Activated CD8-positive, alpha-beta T cell treated with anti-CD3 and anti-CD28 coated beads, Interleukin-2, amount 10 ng/mL, durations not matched to agents 7 days and 5 days (primary cell): ENCODE data around the gene IFI27L2. TPM values are rescaled to one million over a fixed set of nuclear protein-coding genes. Genes with fewer than 3 reads are reported as not detected.

ENCODE experiments used
- ATAC-seq: fragments of 150-1000 bp; cut with Tn5 transposase; one replicate; pipeline ENCODE4 v1.10.0; 2021; ENCODE audit warnings: moderate library complexity
- CTCF ChIA-PET: fragments of 350-600 bp; sonication (Branson Sonifier 250); formaldehyde crosslinking; loops from one replicate; lab custom pipeline; 2021; ENCODE audit warnings: antibody characterized with exemption; lab: Charles Lee
- POLR2A ChIA-PET: fragments of 350-600 bp; sonication (Branson Sonifier 250); formaldehyde crosslinking; loops from one replicate; lab custom pipeline; 2021; ENCODE audit warnings: antibody characterized with exemption; lab: Charles Lee
- DNase-seq: peaks from one replicate; pipeline ENCODE4 v3.0.0-alpha.2; 2020
- H3K27ac Mint-ChIP-seq: one replicate; pipeline ENCODE4 v1.8.0; 2021; ENCODE audit warnings: mild to moderate bottlenecking, mixed read lengths
- H3K27me3 Mint-ChIP-seq: one replicate; pipeline ENCODE4 v1.8.0; 2021; ENCODE audit warnings: low read depth, mixed read lengths
- H3K36me3 Mint-ChIP-seq: one replicate; pipeline ENCODE4 v1.8.0; 2021; ENCODE audit warnings: low read depth, mixed read lengths
- H3K4me1 Mint-ChIP-seq: one replicate; pipeline ENCODE4 v1.8.0; 2021; ENCODE audit warnings: low read depth, mixed read lengths
- H3K4me3 Mint-ChIP-seq: one replicate; pipeline ENCODE4 v1.8.0; 2021; ENCODE audit warnings: mild to moderate bottlenecking, mixed read lengths
- H3K9me3 Mint-ChIP-seq: one replicate; pipeline ENCODE4 v1.8.0; 2022; ENCODE audit warnings: mixed read lengths; ENCODE audit not compliant: insufficient read depth
- total RNA-seq, 2 experiments: library from RNA; stranded (reverse); gene quantifications; one replicate each; pipeline ENCODE4 v1.2.3, GENCODE V29; 2021

Gene IFI27L2
- total RNA-seq, 2 experiments from 2014 or later = 65.2 to 74.6 TPM

DNA sequence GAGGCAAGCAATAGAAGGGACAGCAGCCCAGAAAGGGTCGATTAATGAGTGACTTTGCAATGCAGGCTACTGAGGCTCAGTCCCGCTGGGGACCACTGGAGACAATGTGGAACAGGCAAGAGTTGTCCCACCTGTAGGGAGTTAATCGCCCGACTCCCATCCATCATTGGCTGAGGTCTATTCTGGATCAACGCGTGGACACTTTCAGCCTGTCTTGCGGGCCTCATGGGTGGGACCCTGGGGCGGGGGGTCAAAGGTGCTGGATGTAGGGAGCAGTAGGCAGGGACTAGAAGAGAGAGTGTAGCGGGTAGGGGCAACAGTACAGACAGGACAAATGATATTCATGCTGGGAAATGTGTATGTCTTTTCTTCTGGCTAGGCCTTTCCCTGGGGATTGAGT, 6.1 kb downstream of the IFI27L2 start:
- POLR2A ChIA-PET = no interaction called here
- peaks cover 9% of the 10 kb centered on the region for H3K36me3 Mint-ChIP-seq
- peaks cover under 1% of the 10 kb centered on the region for H3K4me1 Mint-ChIP-seq
- CTCF ChIA-PET = interaction anchor here (1.2 to 1.5 kb wide), 2 partner anchors 19 to 184 kb away, joined by 3 read pairs; no protein-coding TSS in a partner anchor
- no peak for ATAC-seq
- no peak overlapping the region for H3K4me3 Mint-ChIP-seq
- H3K27me3 Mint-ChIP-seq = peaks cover 10% of the 10 kb centered on the region
- DNase-seq = no peak
- peaks cover 16% of the 10 kb centered on the region for H3K9me3 Mint-ChIP-seq
- H3K27ac Mint-ChIP-seq = no peak overlapping the region

DNA sequence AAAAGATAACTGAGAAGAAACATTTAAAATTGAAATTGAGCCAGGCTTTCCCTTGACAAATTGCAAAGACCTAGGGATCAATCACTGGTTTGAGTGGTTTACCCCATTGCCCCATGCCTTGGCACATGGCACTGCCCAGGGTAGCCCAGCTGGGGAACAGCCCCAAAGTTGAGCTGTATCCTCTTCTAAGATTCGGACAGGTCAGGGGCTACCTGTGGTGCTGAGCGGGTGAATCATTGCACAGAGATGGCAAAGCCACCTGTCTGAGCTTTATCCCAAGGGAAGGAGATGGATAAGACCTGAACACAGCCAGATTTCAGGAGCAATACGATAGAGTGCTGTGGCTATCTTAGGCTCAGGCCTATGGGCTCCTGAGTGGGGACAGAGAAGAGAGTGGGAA, 7.0 kb downstream of the IFI27L2 start:
- ChIA-PET POLR2A (no interaction called here), CTCF (interaction anchor here (1.4 kb wide), 1 partner anchor 8 kb away, joined by 3 read pairs; no protein-coding TSS in a partner anchor)
- peaks cover 16% of the 10 kb centered on the region for H3K9me3 Mint-ChIP-seq
- no peak for ATAC-seq
- H3K4me3 Mint-ChIP-seq = no peak overlapping the region
- H3K27me3 Mint-ChIP-seq = peaks cover 10% of the 10 kb centered on the region
- H3K4me1 Mint-ChIP-seq = peaks cover 8% of the 10 kb centered on the region
- H3K27ac Mint-ChIP-seq = no peak overlapping the region
- H3K36me3 Mint-ChIP-seq = peaks cover 9% of the 10 kb centered on the region
- DNase-seq = no peak

GRCh38 chr14:94121485-94121884, 7.9 kb downstream of the IFI27L2 start:
- H3K4me3 Mint-ChIP-seq = no peak overlapping the region
- CTCF ChIA-PET = interaction anchor here (1.4 kb wide), 1 partner anchor 9 kb away, joined by 3 read pairs; no protein-coding TSS in a partner anchor
- H3K4me1 Mint-ChIP-seq = peaks cover 8% of the 10 kb centered on the region
- ATAC-seq (no peak), DNase-seq (no peak)
- no peak overlapping the region for H3K27ac Mint-ChIP-seq
- H3K27me3 Mint-ChIP-seq = peaks cover 10% of the 10 kb centered on the region
- H3K9me3 Mint-ChIP-seq = peaks cover 16% of the 10 kb centered on the region
- POLR2A ChIA-PET = no interaction called here
- peaks cover 5% of the 10 kb centered on the region for H3K36me3 Mint-ChIP-seq

- ATAC-seq (no peak), DNase-seq (no peak)
- CTCF ChIA-PET = no interaction called here
- Mint-ChIP-seq H3K4me1 (peaks cover 8% of the 10 kb centered on the region), H3K9me3 (peaks cover 16% of the 10 kb centered on the region), H3K27me3 (peaks cover 10% of the 10 kb centered on the region), H3K4me3 (no peak overlapping the region), H3K27ac (no peak overlapping the region), H3K36me3 (peaks cover 5% of the 10 kb centered on the region)
- POLR2A ChIA-PET = no interaction called here
These were observed 8.6 kb downstream of the IFI27L2 start for GRCh38 chr14:94120667-94121340.

DNA sequence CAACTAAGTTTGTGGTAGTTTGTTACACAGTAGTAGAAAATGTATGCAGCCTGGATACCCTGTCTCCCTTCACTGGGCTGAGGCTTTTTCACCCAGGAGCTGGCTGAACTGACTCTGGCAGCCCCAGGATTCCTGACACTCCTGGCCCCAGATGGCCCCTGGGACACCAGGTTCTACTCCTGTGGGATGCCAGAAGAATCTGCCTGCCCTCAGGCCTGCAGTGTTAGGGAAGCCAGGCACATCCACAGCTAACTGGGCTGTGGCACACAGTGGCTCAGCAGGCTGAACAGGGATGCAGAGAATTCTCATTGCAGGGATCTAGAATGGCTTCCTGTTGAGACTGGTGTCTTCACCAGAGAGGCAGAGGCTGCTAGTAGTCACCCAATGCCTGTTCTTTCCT, 10.3 kb downstream of the IFI27L2 start:
- Mint-ChIP-seq H3K9me3 (peaks cover 16% of the 10 kb centered on the region), H3K4me1 (peaks cover 22% of the 10 kb centered on the region), H3K4me3 (no peak overlapping the region), H3K27me3 (peaks cover 10% of the 10 kb centered on the region), H3K36me3 (peaks cover 5% of the 10 kb centered on the region), H3K27ac (no peak overlapping the region)
- CTCF ChIA-PET = interaction anchor here (1.4 kb wide), 1 partner anchor 18 kb away, joined by 3 read pairs; no protein-coding TSS in a partner anchor
- ATAC-seq = no peak
- no peak for DNase-seq
- POLR2A ChIA-PET = no interaction called here

- H3K4me3 Mint-ChIP-seq = no peak overlapping the region
- ATAC-seq (no peak), DNase-seq (no peak)
- peaks cover 5% of the 10 kb centered on the region for H3K36me3 Mint-ChIP-seq
- ChIA-PET POLR2A (no interaction called here), CTCF (interaction anchor here (0.8 to 2.0 kb wide), 2 partner anchors 18 to 23 kb away, joined by 3 to 6 read pairs; no protein-coding TSS in a partner anchor)
- peaks cover 16% of the 10 kb centered on the region for H3K9me3 Mint-ChIP-seq
- no peak overlapping the region for H3K27ac Mint-ChIP-seq
- H3K27me3 Mint-ChIP-seq = peaks cover 10% of the 10 kb centered on the region
- H3K4me1 Mint-ChIP-seq = peaks cover 26% of the 10 kb centered on the region
These were observed 11.5 kb downstream of the IFI27L2 start for GRCh38 chr14:94117856-94118255.

DNA sequence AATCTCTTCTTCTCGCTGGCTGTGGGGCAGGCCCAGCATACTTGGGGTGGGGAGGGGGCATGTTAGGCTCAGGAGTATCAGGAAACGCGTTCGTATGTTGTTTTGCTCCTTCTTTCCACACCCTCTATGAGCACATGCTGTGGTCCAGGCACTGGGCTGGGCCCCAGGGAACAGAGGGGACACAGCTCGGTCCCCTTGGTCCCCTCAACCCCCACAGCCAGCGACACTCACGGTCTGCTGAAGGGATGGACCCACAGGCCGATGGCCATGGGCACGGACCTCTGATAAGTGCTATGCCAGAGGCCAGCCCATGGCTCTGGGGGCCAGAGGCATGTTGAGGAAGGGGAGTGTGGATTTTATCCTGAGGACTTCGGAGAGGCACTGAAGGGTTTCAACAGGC, 12.7 kb downstream of the IFI27L2 start:
- H3K27me3 Mint-ChIP-seq = peaks cover 10% of the 10 kb centered on the region
- H3K4me1 Mint-ChIP-seq = peaks cover 38% of the 10 kb centered on the region
- no peak for DNase-seq
- ChIA-PET POLR2A (no interaction called here), CTCF (interaction anchor here (2.0 kb wide), 1 partner anchor 20 kb away, joined by 6 read pairs; no protein-coding TSS in a partner anchor)
- no peak overlapping the region for H3K4me3 Mint-ChIP-seq
- H3K9me3 Mint-ChIP-seq = peaks cover 11% of the 10 kb centered on the region
- ATAC-seq = no peak
- H3K27ac Mint-ChIP-seq = no peak overlapping the region
- H3K36me3 Mint-ChIP-seq = peaks cover 11% of the 10 kb centered on the region

DNA sequence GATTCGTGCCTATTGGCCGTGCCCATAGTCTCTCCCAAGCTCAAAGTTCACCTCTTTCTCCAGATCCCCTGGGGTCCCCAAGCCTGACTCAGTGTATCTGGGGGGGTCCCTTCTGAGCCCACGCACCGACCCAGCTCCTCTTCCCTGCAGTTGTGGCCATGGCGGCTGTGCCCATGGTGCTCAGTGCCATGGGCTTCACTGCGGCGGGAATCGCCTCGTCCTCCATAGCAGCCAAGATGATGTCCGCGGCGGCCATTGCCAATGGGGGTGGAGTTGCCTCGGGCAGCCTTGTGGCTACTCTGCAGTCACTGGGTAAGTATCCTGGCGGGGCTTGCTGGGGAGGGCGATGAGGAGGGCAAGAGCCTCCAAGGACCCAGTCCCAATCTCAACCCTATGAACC, 13.8 kb downstream of the IFI27L2 start:
- ChIA-PET CTCF (interaction anchor here (1.0 to 4.4 kb wide), 5 partner anchors 16 to 176 kb away, joined by 3 to 18 read pairs (median 4); no protein-coding TSS in a partner anchor), POLR2A (no interaction called here)
- no peak for DNase-seq
- H3K27me3 Mint-ChIP-seq = peaks cover 3% of the 10 kb centered on the region
- H3K4me3 Mint-ChIP-seq = no peak overlapping the region
- peaks cover 38% of the 10 kb centered on the region for H3K4me1 Mint-ChIP-seq
- peaks cover 6% of the 10 kb centered on the region for H3K9me3 Mint-ChIP-seq
- no peak for ATAC-seq
- peak overlapping the region; percentile 18 for H3K27ac Mint-ChIP-seq
- peaks cover 11% of the 10 kb centered on the region for H3K36me3 Mint-ChIP-seq

GRCh38 chr14:94115058-94115591, 14.3 kb downstream of the IFI27L2 start:
- Mint-ChIP-seq H3K36me3 (peaks cover 11% of the 10 kb centered on the region), H3K27ac (peak overlapping the region; percentile 18), H3K4me3 (no peak overlapping the region), H3K9me3 (peaks cover 6% of the 10 kb centered on the region), H3K27me3 (no peaks in the 10 kb centered on the region), H3K4me1 (peaks cover 41% of the 10 kb centered on the region)
- ATAC-seq (no peak), DNase-seq (no peak)
- POLR2A ChIA-PET = no interaction called here
- CTCF ChIA-PET = interaction anchor here (0.9 to 4.4 kb wide), 6 partner anchors 14 to 175 kb away, joined by 3 to 18 read pairs (median 4); partner anchors contain the start of gene IFI27L2

GRCh38 chr14:94114589-94115057, 14.8 kb downstream of the IFI27L2 start:
- no peak overlapping the region for H3K27ac Mint-ChIP-seq
- no peak for ATAC-seq
- no peak overlapping the region for H3K4me3 Mint-ChIP-seq
- H3K9me3 Mint-ChIP-seq = peaks cover 3% of the 10 kb centered on the region
- DNase-seq = no peak
- CTCF ChIA-PET = interaction anchor here (0.9 to 4.4 kb wide), 7 partner anchors 15 to 175 kb away, joined by 3 to 18 read pairs (median 4); partner anchors contain the start of gene IFI27L2
- H3K36me3 Mint-ChIP-seq = peaks cover 9% of the 10 kb centered on the region
- POLR2A ChIA-PET = no interaction called here
- H3K4me1 Mint-ChIP-seq = peaks cover 46% of the 10 kb centered on the region
- H3K27me3 Mint-ChIP-seq = no peaks in the 10 kb centered on the region

DNA sequence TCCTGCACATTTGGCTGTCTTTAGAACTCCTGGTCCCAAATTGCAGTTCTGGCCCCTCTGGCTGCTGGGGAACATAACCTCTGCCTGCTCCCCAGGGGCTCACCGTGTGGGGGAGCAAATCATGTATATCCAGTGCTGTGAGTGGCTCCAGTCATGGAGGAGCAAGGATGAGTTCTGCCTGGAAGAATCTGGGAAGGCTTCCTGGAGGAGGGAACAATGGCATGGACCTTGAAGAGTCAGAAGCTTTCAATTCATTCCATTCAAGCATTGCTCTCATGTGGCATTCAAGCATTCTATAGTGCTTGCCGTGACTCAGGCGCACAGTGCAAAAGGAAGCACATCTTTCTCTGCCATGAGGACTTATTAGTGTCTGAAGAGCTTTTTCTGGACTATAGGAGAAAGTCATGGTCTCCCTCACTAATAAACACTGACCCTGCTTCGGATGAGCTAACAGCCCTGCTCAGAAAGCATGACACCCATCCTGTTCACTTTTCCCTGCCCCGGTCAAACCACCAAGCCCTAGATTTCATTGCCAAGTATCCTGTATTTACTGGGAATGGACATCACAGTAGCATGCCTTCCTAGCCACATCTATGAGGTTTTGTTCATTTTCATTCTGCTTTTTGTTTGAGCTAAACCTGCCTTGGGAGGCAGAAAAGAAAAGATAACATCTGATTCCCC, 15.4 kb downstream of the IFI27L2 start:
- DNase-seq = no peak
- ATAC-seq = no peak
- CTCF ChIA-PET = interaction anchor here (0.9 to 4.4 kb wide), 6 partner anchors 15 to 174 kb away, joined by 3 to 18 read pairs (median 4); partner anchors contain the start of gene IFI27L2
- Mint-ChIP-seq H3K27ac (no peak overlapping the region), H3K27me3 (no peaks in the 10 kb centered on the region), H3K4me1 (peaks cover 48% of the 10 kb centered on the region), H3K9me3 (no peaks in the 10 kb centered on the region), H3K4me3 (no peak overlapping the region), H3K36me3 (peaks cover 6% of the 10 kb centered on the region)
- POLR2A ChIA-PET = no interaction called here
